Epithelial cell of proximal tubule (primary cell): ENCODE results near the gene CCN6. TPM values are rescaled to one million over a fixed set of nuclear protein-coding genes. Genes with fewer than 3 reads are reported as not detected.
A peak's percentile ranks its signal among the peaks of the same experiment; 100 is the strongest.

Source experiments
- DNase-seq: peaks from one replicate; pipeline ENCODE4 v3.0.0-alpha.2; 2011; ENCODE audit warnings: low read depth
- H3K4me3 ChIP-seq: 2 replicates; pipeline ENCODE4 v1.5.1; 2011; ENCODE audit warnings: low read depth, mild to moderate bottlenecking, low read length
- total RNA-seq: library from RNA; depleted of rRNA; stranded (reverse); fragments of >200 nt; gene quantifications from 2 replicates; pipeline ENCODE4 v1.2.3, GENCODE V29; 2015
- TF ChIP-seq, protein P1 (sequence below): conservative IDR thresholded peaks from 2 replicates; pipeline ENCODE4 v1.5.1; 2012; ENCODE audit warnings: low read depth, mild to moderate bottlenecking, low read length

CCN6 gene
- total RNA-seq, 1 donor from 2014 or later: 1.4 TPM

DNA sequence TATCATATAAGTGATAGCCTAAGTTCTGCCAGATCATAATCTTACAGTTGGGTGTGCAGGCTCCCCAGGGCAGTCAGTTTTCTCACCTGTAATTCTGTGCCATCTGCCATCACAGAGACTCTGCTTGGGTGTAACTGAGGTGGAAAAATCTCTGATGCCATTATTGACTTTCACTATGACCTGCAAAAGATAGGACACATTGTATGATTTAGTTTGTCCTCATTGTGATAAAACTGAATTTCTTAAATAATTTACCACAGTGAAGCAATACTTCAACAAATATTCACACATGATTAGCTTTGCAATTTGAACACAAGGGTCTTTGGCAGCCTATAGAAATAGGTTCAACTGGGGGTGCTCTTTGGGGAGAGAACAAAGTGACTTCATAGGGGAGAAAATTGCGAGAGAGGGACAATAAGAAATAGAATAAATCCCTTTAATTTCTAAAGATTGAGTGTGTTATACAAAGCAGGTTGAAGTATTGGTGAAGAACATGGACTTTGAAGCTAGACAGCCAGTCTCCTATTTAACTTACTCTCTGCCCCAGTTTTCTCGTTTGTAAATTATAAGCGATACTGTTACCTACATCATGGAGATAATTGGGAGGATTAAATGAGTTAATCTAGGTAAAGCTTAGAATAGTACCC is 60.8 kb downstream of the CCN6 start:
- no peak overlapping the region for H3K4me3 ChIP-seq
- TF ChIP-seq, protein P1, sequence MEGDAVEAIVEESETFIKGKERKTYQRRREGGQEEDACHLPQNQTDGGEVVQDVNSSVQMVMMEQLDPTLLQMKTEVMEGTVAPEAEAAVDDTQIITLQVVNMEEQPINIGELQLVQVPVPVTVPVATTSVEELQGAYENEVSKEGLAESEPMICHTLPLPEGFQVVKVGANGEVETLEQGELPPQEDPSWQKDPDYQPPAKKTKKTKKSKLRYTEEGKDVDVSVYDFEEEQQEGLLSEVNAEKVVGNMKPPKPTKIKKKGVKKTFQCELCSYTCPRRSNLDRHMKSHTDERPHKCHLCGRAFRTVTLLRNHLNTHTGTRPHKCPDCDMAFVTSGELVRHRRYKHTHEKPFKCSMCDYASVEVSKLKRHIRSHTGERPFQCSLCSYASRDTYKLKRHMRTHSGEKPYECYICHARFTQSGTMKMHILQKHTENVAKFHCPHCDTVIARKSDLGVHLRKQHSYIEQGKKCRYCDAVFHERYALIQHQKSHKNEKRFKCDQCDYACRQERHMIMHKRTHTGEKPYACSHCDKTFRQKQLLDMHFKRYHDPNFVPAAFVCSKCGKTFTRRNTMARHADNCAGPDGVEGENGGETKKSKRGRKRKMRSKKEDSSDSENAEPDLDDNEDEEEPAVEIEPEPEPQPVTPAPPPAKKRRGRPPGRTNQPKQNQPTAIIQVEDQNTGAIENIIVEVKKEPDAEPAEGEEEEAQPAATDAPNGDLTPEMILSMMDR: no peak
- no peak for DNase-seq

DNA sequence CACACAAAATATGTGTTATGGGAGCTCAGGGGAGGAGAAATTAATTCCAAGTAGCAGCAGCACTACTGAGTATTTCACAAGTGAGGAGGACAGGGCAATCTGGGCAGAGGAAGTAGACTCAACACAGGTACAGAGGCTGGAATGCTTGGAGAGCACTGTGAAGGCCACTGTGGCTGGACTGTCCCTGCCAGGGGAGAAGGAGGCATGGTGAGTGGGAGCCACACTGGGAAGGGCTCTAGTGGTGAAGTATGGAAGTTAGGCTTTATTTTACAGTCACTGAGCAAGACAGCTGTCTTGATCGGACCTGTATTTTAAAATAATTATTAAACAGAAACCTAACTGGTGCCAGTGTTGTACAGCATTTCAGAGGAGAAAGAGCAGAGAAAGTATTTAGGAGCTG is 62.3 kb downstream of the CCN6 start:
- no peak overlapping the region for H3K4me3 ChIP-seq
- TF ChIP-seq, protein P1: peak; percentile 14
- DNase-seq: no peak

DNA sequence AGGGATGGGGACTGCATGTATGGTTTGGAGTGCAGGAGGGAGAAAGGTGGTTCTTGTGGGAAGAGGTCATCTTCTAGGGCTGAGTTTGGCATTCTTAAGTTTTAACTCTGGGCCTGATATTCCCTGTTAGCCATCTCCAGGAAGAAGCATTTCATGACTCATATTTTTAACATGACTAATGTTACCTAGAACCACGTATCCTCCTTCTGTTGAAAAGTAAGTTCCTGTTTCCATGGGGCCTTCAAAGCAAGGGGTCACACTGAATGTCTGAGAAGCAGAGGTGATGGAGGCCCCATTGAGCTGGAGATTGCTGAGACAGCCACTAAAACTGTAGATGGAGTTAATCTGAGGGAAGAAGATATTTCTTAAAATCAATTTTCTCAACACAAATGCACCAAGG is 63.6 kb downstream of the CCN6 start:
- no peak overlapping the region for H3K4me3 ChIP-seq
- TF ChIP-seq, protein P1: no peak
- no peak for DNase-seq

DNA sequence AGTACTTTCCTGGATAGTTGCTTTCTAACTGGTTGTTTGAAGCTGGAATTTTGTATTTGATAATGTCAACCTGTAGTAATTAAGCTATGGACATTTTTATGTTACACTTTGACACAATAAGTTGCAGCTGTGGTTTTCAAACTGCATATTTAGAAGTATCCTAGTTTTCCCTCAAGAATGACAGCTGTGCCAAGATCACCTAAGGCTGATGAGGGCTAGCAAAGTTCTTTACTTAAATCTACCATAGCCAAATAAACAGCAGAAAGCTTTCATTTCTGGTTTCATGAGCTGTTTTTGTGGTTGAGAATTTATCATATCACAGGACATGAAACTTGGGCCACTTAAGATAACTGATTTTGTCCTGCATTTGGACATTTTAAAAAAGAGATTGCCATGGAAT is 64.1 kb downstream of the CCN6 start:
- no peak for DNase-seq
- TF ChIP-seq, protein P1: no peak

More for the DNA sequence above, 64.1 kb downstream of the CCN6 start:
- H3K4me3 ChIP-seq: no peak overlapping the region

Other genes with a start within 250 kb of the CCN6 start
- 26.1 and 55.4 TPM in 2 replicates for gene FYN, start 180.7 kb upstream of the CCN6 start, total RNA-seq
- gene TUBE1, start 33.4 kb downstream of the CCN6 start, total RNA-seq: 4.3 and 13.7 TPM in 2 replicates
- 3.3 and 11.6 TPM in 2 replicates for gene FAM229B, start 33.5 kb downstream of the CCN6 start, total RNA-seq
- gene LAMA4, start 200.5 kb downstream of the CCN6 start, total RNA-seq: 0.58 and 8.0 TPM in 2 replicates